PC-9 (cell line): ENCODE results near the gene SOCS7. TPM values are rescaled to one million over a fixed set of nuclear protein-coding genes. Genes with fewer than 3 reads are reported as not detected.
A peak's percentile ranks its signal among the peaks of the same experiment; 100 is the strongest.

Experiments
- BruUV-seq: library from RNA; stranded (reverse); fragments of 400-500 nt; replicated peaks from 2 replicates; lab custom pipeline; 2021; lab: Mats Ljungman, UMichigan
- CTCF ChIA-PET: fragments of 300-600 bp; sonication (Branson Sonifier 250); formaldehyde crosslinking; loops from one replicate; lab custom pipeline; 2022; ENCODE audit warnings: antibody characterized with exemption; lab: Charles Lee
- POLR2A ChIA-PET: fragments of 300-600 bp; sonication (Branson Sonifier 250); formaldehyde crosslinking; loops from one replicate; lab custom pipeline; 2022; ENCODE audit warnings: antibody characterized with exemption; ENCODE audit not compliant: unreplicated experiment; lab: Charles Lee
- DNase-seq, 2 experiments: peaks; one replicate each; pipeline versions ENCODE4 v3.0.0 to v3.0.0-alpha.2; 2015 to 2022; ENCODE audit warnings: mixed read lengths in 1 of 2
- H2AFZ ChIP-seq: fragments of 200-600 bp; sonication (generic); 2 replicates; pipeline ENCODE4 v1.8.1; 2017; ENCODE audit warnings: antibody characterized with exemption
- H3F3A ChIP-seq: fragments of 200-600 bp; sonication (generic); 2 replicates; pipeline ENCODE4 v1.8.1; 2017; ENCODE audit warnings: antibody characterized with exemption, mild to moderate bottlenecking, low read depth; ENCODE audit not compliant: insufficient read depth
- H3K27ac ChIP-seq: fragments of 200-600 bp; sonication (generic); 2 replicates; pipeline ENCODE4 v1.6.1; 2016; ENCODE audit warnings: mixed run types
- H3K27me3 ChIP-seq: fragments of 200-600 bp; sonication (generic); 2 replicates; pipeline ENCODE4 v1.6.1; 2016; ENCODE audit warnings: low read depth, mixed run types; ENCODE audit not compliant: insufficient read depth
- H3K36me3 ChIP-seq: fragments of 200-600 bp; sonication (generic); 2 replicates; pipeline ENCODE4 v1.6.1; 2016; ENCODE audit warnings: low read depth, mixed run types
- H3K4me1 ChIP-seq: fragments of 200-600 bp; sonication (generic); replicated peaks from 2 replicates; pipeline ENCODE4 v1.6.1; 2016; ENCODE audit warnings: mixed run types; ENCODE audit not compliant: insufficient read depth
- H3K4me2 ChIP-seq: fragments of 200-600 bp; sonication (generic); 2 replicates; pipeline ENCODE4 v1.6.1; 2017; ENCODE audit warnings: mixed run types
- H3K4me3 ChIP-seq: fragments of 200-600 bp; sonication (generic); 2 replicates; pipeline ENCODE4 v1.6.1; 2016; ENCODE audit warnings: mixed run types
- H3K79me2 ChIP-seq: fragments of 200-600 bp; sonication (generic); 2 replicates; pipeline ENCODE4 v1.6.1; 2017; ENCODE audit warnings: low read depth, mixed run types
- H3K9me2 ChIP-seq: fragments of 200-600 bp; sonication (generic); 2 replicates; pipeline ENCODE4 v1.8.1; 2017; ENCODE audit warnings: mild to moderate bottlenecking; ENCODE audit not compliant: insufficient read depth
- H3K9me3 ChIP-seq: fragments of 200-600 bp; sonication (generic); 2 replicates; pipeline ENCODE4 v1.8.1; 2016; ENCODE audit warnings: low read depth; ENCODE audit not compliant: insufficient read depth
- H4K20me1 ChIP-seq: fragments of 200-600 bp; sonication (generic); 2 replicates; pipeline ENCODE4 v1.8.1; 2017; ENCODE audit not compliant: insufficient read depth
- CTCF ChIP-seq: fragments of 200-600 bp; sonication (generic); conservative IDR thresholded peaks from 2 replicates; pipeline ENCODE4 v1.6.1; 2017; ENCODE audit warnings: mixed run types, antibody characterized with exemption, mild to moderate bottlenecking, moderate library complexity
- EZH2 ChIP-seq: fragments of 200-600 bp; sonication (generic); IDR thresholded peaks from 2 replicates; pipeline ENCODE4 v1.8.0; 2017; ENCODE audit warnings: antibody characterized with exemption, low read depth
- intact Hi-C: fragments of 100-400 bp; cut with micrococcal nuclease; formaldehyde crosslinking; loops from one replicate; pipeline ENCODE4 v1.10.0; 2022; ENCODE audit not compliant: unreplicated experiment
- total RNA-seq: library from RNA; stranded (reverse); gene quantifications from 2 replicates; pipeline ENCODE4 v1.2.3, GENCODE V29; 2021

The SOCS7 gene
- total RNA-seq, 1 experiment from 2014 or later, result 19.6 TPM

GRCh38 chr17:38330941-38331411 lies 20.7 kb upstream of the SOCS7 start:
- POLR2A ChIA-PET, result interaction anchor here (0.6 kb wide), 1 partner anchor 82 kb away, joined by 4 read pairs; no protein-coding TSS in a partner anchor

GRCh38 chr17:38332735-38333134 lies 18.9 kb upstream of the SOCS7 start:
- CTCF ChIA-PET, result interaction anchor here (0.5 to 2.2 kb wide), 3 partner anchors 16 to 82 kb away, joined by 3 to 10 read pairs (median 9); no protein-coding TSS in a partner anchor
- H3K79me2 ChIP-seq, result no peaks in the 10 kb centered on the region
- TF ChIP-seq CTCF, result no peak
- TF ChIP-seq EZH2, result no peak
- no peaks in the 10 kb centered on the region for H4K20me1 ChIP-seq
- DNase-seq, result no peak
- intact Hi-C loops, result no loop called here
- no peak overlapping the region for H3K4me2 ChIP-seq
- no peaks in the 10 kb centered on the region for H3K4me1 ChIP-seq
- H2AFZ ChIP-seq, result no peak overlapping the region
- BruUV-seq, result no TSS peak
- H3K9me3 ChIP-seq, result no peaks in the 10 kb centered on the region
- H3K36me3 ChIP-seq, result no peaks in the 10 kb centered on the region
- no peaks in the 10 kb centered on the region for H3K9me2 ChIP-seq
- H3K27me3 ChIP-seq, result 0 out of 2 replicates have a peak, but pooled peaks cover 4% of the 10 kb centered on the region
- no peak overlapping the region for H3K27ac ChIP-seq
- POLR2A ChIA-PET, result no interaction called here
- H3K4me3 ChIP-seq, result no peak overlapping the region
- H3F3A ChIP-seq, result no peaks in the 10 kb centered on the region

More at GRCh38 chr17:38330941-38331411, 20.7 kb upstream of the SOCS7 start:
- Histone ChIP-seq H3K36me3 (no peaks in the 10 kb centered on the region), H3F3A (no peaks in the 10 kb centered on the region), H3K4me1 (no peaks in the 10 kb centered on the region), H2AFZ (no peak overlapping the region), H3K79me2 (no peaks in the 10 kb centered on the region), H3K27ac (no peak overlapping the region), H4K20me1 (no peaks in the 10 kb centered on the region), H3K27me3 (no peaks in the 10 kb centered on the region), H3K4me3 (no peak overlapping the region), H3K9me2 (no peaks in the 10 kb centered on the region), H3K4me2 (no peak overlapping the region), H3K9me3 (no peaks in the 10 kb centered on the region)
- peak in 1 of 2 experiments; percentile 14 for DNase-seq
- intact Hi-C loops, result no loop called here
- CTCF ChIA-PET, result interaction anchor here (0.8 kb wide), 1 partner anchor 9 kb away, joined by 4 read pairs; no protein-coding TSS in a partner anchor
- BruUV-seq, result no TSS peak
- TF ChIP-seq EZH2, result no peak
- TF ChIP-seq CTCF, result no peak

GRCh38 chr17:38333635-38334295 lies 17.9 kb upstream of the SOCS7 start:
- CTCF ChIA-PET, result interaction anchor here (0.6 to 2.2 kb wide), 3 partner anchors 15 to 371 kb away, joined by 3 to 10 read pairs (median 3); partner anchors contain the start of gene MLLT6
- POLR2A ChIA-PET, result interaction anchor here (0.5 kb wide), 1 partner anchor 24 kb away, joined by 9 read pairs; no protein-coding TSS in a partner anchor
- Histone ChIP-seq H3K4me3 (no peak overlapping the region), H3K9me2 (no peaks in the 10 kb centered on the region), H3K4me1 (no peaks in the 10 kb centered on the region), H3K27me3 (peaks cover 12% of the 10 kb centered on the region; the same call in 1 of the 2 replicates), H2AFZ (no peak overlapping the region), H3K36me3 (no peaks in the 10 kb centered on the region), H3K9me3 (no peaks in the 10 kb centered on the region), H3K4me2 (no peak overlapping the region), H3K79me2 (no peaks in the 10 kb centered on the region), H3F3A (no peaks in the 10 kb centered on the region), H3K27ac (no peak overlapping the region), H4K20me1 (no peaks in the 10 kb centered on the region)
- peak in 1 of 2 experiments; percentile 47 for DNase-seq
- TF ChIP-seq EZH2, result no peak
- TF ChIP-seq CTCF, result peak; percentile 87
- intact Hi-C loops, result no loop called here
- no TSS peak for BruUV-seq
